Suppressor macrophage treated with lipopolysaccharide for 1 hour (primary cell): Measurements from ENCODE around the gene SLC16A6.
"Not testable (repeated sequence)": the region's sequence is repeated elsewhere in the genome, so short reads cannot be mapped to it uniquely, and the experiment has no call there.

Experiments used
- DNase-seq, 3 donors: peaks; one replicate each; pipeline ENCODE4 v3.0.0-alpha.2; 2020 to 2022

Gene SLC16A6

GRCh38 chr17:68290955-68291835 is at the start of gene SLC16A6, which contains the start of gene ARSG:
Gene SLC16A6 (minus strand): TSS chr17:68291127. CDS start chr17:68278320, 12,807 bp downstream.
Gene ARSG (plus strand): TSS chr17:68291495. CDS start chr17:68307494, 15,999 bp downstream.
- DNase-seq, result peak; percentile 78 to 93 (median 85)

GRCh38 chr17:68334393-68334792 is 43.5 kb upstream of the SLC16A6 start:
- no peak for DNase-seq

- not testable (repeated sequence) for DNase-seq
Measured at GRCh38 chr17:68331932-68332331, 41.0 kb upstream of the SLC16A6 start.

GRCh38 chr17:68329331-68329730 is 38.4 kb upstream of the SLC16A6 start:
- DNase-seq, result no peak

- DNase-seq, result no peak
Measured at GRCh38 chr17:68328676-68329075, 37.7 kb upstream of the SLC16A6 start.

GRCh38 chr17:68327823-68328557 is 37.1 kb upstream of the SLC16A6 start:
- DNase-seq, result no peak

GRCh38 chr17:68326681-68327080 is 35.8 kb upstream of the SLC16A6 start:
- DNase-seq, result peak; percentile 43 to 51 (median 44)

- DNase-seq, result no peak
Measured at GRCh38 chr17:68325961-68326360, 35.0 kb upstream of the SLC16A6 start.

- DNase-seq, result no peak
Measured at GRCh38 chr17:68324654-68325336, 33.9 kb upstream of the SLC16A6 start.

GRCh38 chr17:68324114-68324513 is 33.2 kb upstream of the SLC16A6 start:
- peak; percentile 54 to 64 (median 63) for DNase-seq

GRCh38 chr17:68322630-68323029 is 31.7 kb upstream of the SLC16A6 start:
- DNase-seq, result no peak

GRCh38 chr17:68321556-68321954 is 30.6 kb upstream of the SLC16A6 start:
- no peak for DNase-seq

- DNase-seq, result no peak
Measured at GRCh38 chr17:68320943-68321555, 30.1 kb upstream of the SLC16A6 start.

- no peak for DNase-seq
Measured at GRCh38 chr17:68320311-68320865, 29.5 kb upstream of the SLC16A6 start.

GRCh38 chr17:68319410-68320162 is 28.7 kb upstream of the SLC16A6 start:
- peak; percentile 51 to 74 (median 70) for DNase-seq

GRCh38 chr17:68318103-68318991 is 27.4 kb upstream of the SLC16A6 start:
- peak; percentile 78 to 89 (median 82) for DNase-seq

- no peak for DNase-seq
Measured at GRCh38 chr17:68317458-68317857, 26.5 kb upstream of the SLC16A6 start.

- no peak for DNase-seq
Measured at GRCh38 chr17:68315930-68316329, 25.0 kb upstream of the SLC16A6 start.

GRCh38 chr17:68314916-68315535 is 24.1 kb upstream of the SLC16A6 start:
- peak; percentile 67 to 84 (median 80) for DNase-seq

- peak; percentile 70 to 80 (median 79) for DNase-seq
Measured at GRCh38 chr17:68310152-68310551, 19.2 kb upstream of the SLC16A6 start.
